SHP77 (cell line): ENCODE measurements around the gene CDKN1C.

Source experiments
- DNase-seq, 2 experiments: peaks; one replicate each; lab custom pipeline; 2025; lab: John Stamatoyannopoulos, UW

The CDKN1C gene

GRCh38 chr11:2923446-2924375 is 38.1 kb upstream of the CDKN1C start:
- no peak for DNase-seq

GRCh38 chr11:2922655-2923054 is 37.1 kb upstream of the CDKN1C start:
- DNase-seq, result no peak

- no peak for DNase-seq
These were observed 36.3 kb upstream of the CDKN1C start for GRCh38 chr11:2921742-2922493.

- no peak for DNase-seq
These were observed 35.7 kb upstream of the CDKN1C start for GRCh38 chr11:2921261-2921660.

- DNase-seq, result no peak
These were observed 34.8 kb upstream of the CDKN1C start for GRCh38 chr11:2920343-2920742.

GRCh38 chr11:2919837-2920236 is 34.3 kb upstream of the CDKN1C start:
- DNase-seq, result no peak

GRCh38 chr11:2919188-2919587 is 33.6 kb upstream of the CDKN1C start:
- no peak for DNase-seq

GRCh38 chr11:2917842-2918490 is 32.4 kb upstream of the CDKN1C start:
- DNase-seq, result no peak

GRCh38 chr11:2916892-2917645 is 31.5 kb upstream of the CDKN1C start:
- DNase-seq, result no peak

- no peak for DNase-seq
These were observed 30.7 kb upstream of the CDKN1C start for GRCh38 chr11:2916114-2916891.

GRCh38 chr11:2915473-2915872 is 29.9 kb upstream of the CDKN1C start:
- DNase-seq, result no peak

GRCh38 chr11:2914455-2915195 is 29.1 kb upstream of the CDKN1C start:
- peak; percentile 32 for DNase-seq

GRCh38 chr11:2913776-2914175 is 28.2 kb upstream of the CDKN1C start:
- DNase-seq, result no peak

- DNase-seq, result no peak
These were observed 27.4 kb upstream of the CDKN1C start for GRCh38 chr11:2913019-2913431.

GRCh38 chr11:2912498-2912897 is 26.9 kb upstream of the CDKN1C start:
- DNase-seq, result no peak

GRCh38 chr11:2911785-2912391 is 26.3 kb upstream of the CDKN1C start:
- no peak for DNase-seq

- DNase-seq, result no peak
These were observed 25.7 kb upstream of the CDKN1C start for GRCh38 chr11:2911088-2911784.

- DNase-seq, result no peak
These were observed 24.9 kb upstream of the CDKN1C start for GRCh38 chr11:2910401-2910955.
